ENCODE measurements around the gene GPD2.

Gene GPD2

GRCh38 chr2:156399224-156399949, 36.8 kb upstream of the GPD2 start:
- Histone ChIP-seq H3K9me3 (ENCODE audit: severe bottlenecking) (no peaks in the 10 kb centered on the region), H3K36me3 (peaks cover 4% of the 10 kb centered on the region), H3K4me3 (ENCODE audit: low read depth, low read length) (peak overlapping the region; percentile 96), H3K27me3 (ENCODE audit: insufficient read depth, low read depth, severe bottlenecking) (no peaks in the 10 kb centered on the region), H3K27ac (no peak overlapping the region; the same call in 1 of the 2 replicates)
- TF ChIP-seq, protein P1, sequence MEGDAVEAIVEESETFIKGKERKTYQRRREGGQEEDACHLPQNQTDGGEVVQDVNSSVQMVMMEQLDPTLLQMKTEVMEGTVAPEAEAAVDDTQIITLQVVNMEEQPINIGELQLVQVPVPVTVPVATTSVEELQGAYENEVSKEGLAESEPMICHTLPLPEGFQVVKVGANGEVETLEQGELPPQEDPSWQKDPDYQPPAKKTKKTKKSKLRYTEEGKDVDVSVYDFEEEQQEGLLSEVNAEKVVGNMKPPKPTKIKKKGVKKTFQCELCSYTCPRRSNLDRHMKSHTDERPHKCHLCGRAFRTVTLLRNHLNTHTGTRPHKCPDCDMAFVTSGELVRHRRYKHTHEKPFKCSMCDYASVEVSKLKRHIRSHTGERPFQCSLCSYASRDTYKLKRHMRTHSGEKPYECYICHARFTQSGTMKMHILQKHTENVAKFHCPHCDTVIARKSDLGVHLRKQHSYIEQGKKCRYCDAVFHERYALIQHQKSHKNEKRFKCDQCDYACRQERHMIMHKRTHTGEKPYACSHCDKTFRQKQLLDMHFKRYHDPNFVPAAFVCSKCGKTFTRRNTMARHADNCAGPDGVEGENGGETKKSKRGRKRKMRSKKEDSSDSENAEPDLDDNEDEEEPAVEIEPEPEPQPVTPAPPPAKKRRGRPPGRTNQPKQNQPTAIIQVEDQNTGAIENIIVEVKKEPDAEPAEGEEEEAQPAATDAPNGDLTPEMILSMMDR (IDR thresholded peaks at IDR 0.05; ENCODE audit: low read depth, low read length) = no peak
- DNase-seq = no peak

DNA sequence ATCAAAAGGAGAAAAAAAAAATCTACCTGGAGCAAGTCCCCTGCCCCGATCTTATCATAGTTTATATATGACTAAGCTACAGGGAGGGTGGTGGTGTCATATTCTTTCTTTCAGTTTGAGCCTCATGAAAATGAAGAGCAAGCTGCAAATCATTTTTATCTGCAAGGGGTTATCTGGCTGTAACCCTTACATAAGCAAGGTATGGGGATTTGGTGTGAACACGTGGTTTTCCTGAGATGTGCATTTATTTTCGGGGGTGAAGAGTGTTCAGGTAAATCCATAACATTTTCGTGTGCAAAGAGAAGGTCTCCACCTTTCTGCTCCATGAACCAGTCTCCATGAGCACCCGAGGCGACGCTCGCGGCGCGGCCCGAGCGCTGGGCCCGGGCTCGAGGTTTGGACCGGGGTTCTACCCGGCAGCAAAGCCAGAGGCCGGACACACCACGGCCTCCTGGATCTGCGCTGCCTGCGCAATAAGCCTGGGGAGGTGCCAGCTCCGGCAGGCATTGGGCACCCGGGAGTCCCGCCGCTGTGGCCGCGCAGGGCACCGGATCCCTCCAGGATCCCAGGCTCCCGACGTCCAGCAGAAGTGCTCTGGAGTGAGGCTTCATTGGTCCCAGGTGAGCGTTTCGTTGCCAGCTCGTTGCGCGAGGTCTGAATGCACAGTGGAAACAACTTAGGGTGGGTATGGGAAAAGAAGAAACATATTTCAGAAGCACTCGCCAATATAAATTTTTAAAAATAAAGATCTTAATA, 36.1 kb upstream of the GPD2 start:
- DNase-seq = peak; percentile 71
- peak overlapping the region; percentile 84 for H3K27ac ChIP-seq
- H3K27me3 ChIP-seq (ENCODE audit: insufficient read depth, low read depth, severe bottlenecking) = no peaks in the 10 kb centered on the region
- no peaks in the 10 kb centered on the region for H3K9me3 ChIP-seq (ENCODE audit: severe bottlenecking)
- peak overlapping the region; percentile 96 for H3K4me3 ChIP-seq (ENCODE audit: low read depth, low read length)
- peaks cover 4% of the 10 kb centered on the region for H3K36me3 ChIP-seq
- TF ChIP-seq, protein P1 (IDR thresholded peaks at IDR 0.05; ENCODE audit: low read depth, low read length) = no peak

DNA sequence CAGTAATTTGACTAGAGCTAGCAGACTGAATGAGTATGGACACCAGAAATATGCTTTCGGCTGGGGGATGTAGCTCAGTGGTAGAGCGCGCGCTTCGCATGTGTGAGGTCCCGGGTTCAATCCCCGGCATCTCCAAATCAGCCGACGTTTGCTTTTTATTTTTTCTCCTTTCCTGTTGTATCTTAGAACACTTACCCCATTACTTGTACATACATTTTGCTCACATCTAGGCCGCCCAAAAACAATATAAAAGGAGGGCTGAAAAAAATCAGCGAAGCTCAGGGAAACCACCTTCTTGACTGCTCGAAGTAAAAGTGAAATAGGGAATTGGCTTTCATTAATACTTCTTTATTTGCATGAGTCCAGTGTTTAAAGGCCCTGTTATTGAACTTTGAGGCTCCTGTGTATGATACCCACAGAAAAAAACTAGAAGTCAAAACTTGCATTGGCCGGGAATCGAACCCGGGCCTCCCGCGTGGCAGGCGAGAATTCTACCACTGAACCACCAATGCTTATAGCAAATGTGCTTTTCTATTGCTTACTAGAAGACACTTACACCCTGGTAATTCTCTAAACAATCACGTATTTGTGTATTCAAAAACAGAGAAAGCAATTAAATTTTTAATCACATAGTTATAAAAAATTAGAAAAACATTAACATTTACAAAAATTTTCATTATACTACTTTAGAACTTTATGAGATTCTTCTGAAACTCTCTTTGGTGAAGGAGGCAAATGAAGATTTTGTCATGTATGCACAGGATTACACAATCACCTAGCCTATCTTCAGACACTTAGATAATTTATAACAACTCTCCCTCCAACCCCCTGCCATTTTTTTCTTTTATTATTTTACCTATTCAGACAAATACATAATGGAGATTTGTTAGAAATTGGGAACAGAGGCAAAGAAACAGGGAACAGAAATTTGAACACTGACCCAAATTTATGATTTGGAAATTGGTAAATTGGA, 35.2 kb upstream of the GPD2 start:
- Histone ChIP-seq H3K4me3 (ENCODE audit: low read depth, low read length) (peak overlapping the region; percentile 96), H3K27me3 (ENCODE audit: insufficient read depth, low read depth, severe bottlenecking) (no peaks in the 10 kb centered on the region), H3K9me3 (ENCODE audit: severe bottlenecking) (no peaks in the 10 kb centered on the region), H3K36me3 (peaks cover 4% of the 10 kb centered on the region), H3K27ac (peak overlapping the region; percentile 84)
- TF ChIP-seq, protein P1 (IDR thresholded peaks at IDR 0.05; ENCODE audit: low read depth, low read length) = no peak
- DNase-seq = peak; percentile 61

DNA sequence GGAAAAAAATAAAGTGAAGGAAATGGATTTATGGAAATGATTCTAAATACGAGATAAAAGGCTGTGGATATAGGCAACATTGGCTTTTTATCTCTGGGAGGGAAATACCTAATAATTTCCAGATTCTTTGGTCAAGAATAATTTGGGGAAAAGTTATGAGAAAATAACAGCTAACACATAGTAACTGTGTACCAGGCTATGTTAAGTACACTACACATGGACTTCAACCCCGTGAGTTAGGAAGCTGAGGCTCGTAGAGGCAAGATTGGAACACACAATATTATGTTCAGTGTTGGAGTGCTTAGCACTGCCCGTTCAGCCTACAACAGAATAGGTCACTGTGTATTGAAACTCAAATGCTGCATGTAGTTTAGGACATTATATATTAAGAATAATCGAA, 34.3 kb upstream of the GPD2 start:
- Histone ChIP-seq H3K27me3 (ENCODE audit: insufficient read depth, low read depth, severe bottlenecking) (no peaks in the 10 kb centered on the region), H3K9me3 (ENCODE audit: severe bottlenecking) (no peaks in the 10 kb centered on the region), H3K4me3 (ENCODE audit: low read depth, low read length) (peak overlapping the region; percentile 96), H3K27ac (no peak overlapping the region), H3K36me3 (peaks cover 4% of the 10 kb centered on the region)
- TF ChIP-seq, protein P1 (IDR thresholded peaks at IDR 0.05; ENCODE audit: low read depth, low read length) = no peak
- DNase-seq = no peak

DNA sequence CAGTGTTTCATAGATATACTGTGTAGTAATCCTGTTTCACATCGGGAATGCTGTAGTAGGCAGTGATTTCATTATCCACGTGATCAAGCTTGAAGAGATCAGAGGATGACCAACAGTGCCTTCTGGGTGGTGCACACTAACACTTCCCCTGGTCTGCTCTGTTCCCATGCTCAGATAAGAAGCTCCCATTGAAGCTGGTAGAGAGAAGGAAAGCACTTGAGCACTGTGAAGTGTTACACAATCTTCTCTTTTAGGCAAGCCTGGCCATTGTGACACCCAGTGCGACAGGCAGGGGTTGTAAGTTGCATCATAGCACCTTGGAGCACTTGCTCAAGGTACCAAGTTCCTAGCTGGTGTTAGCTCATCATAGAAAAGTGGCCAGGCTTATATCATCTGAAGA, 30.6 kb upstream of the GPD2 start:
- no peak overlapping the region for H3K4me3 ChIP-seq (ENCODE audit: low read depth, low read length)
- TF ChIP-seq, protein P1 (IDR thresholded peaks at IDR 0.05; ENCODE audit: low read depth, low read length) = no peak
- no peaks in the 10 kb centered on the region for H3K9me3 ChIP-seq (ENCODE audit: severe bottlenecking)
- no peaks in the 10 kb centered on the region for H3K27me3 ChIP-seq (ENCODE audit: insufficient read depth, low read depth, severe bottlenecking)
- DNase-seq = no peak
- no peak overlapping the region for H3K27ac ChIP-seq
- no peaks in the 10 kb centered on the region for H3K36me3 ChIP-seq

All from WERI-Rb-1 (cell line).